Breast epithelium (tissue), 3 donors: ENCODE measurements around the gene OSER1.

Experiments
- POLR2A ChIP-seq: fragments of 450-650 bp; IDR thresholded peaks from one replicate; pipeline ENCODE4 v1.6.1; 2016; ENCODE audit warnings: antibody characterized with exemption, mild to moderate bottlenecking, moderate library complexity
- TF ChIP-seq, protein P1 (sequence below), 3 donors: fragments of 450-650 bp; IDR thresholded peaks; one replicate each; pipeline ENCODE4 v1.5.1; 2016 to 2017; ENCODE audit warnings: antibody characterized with exemption in 3 of 3, mild to moderate bottlenecking in 3 of 3, moderate library complexity in 3 of 3

DNA sequence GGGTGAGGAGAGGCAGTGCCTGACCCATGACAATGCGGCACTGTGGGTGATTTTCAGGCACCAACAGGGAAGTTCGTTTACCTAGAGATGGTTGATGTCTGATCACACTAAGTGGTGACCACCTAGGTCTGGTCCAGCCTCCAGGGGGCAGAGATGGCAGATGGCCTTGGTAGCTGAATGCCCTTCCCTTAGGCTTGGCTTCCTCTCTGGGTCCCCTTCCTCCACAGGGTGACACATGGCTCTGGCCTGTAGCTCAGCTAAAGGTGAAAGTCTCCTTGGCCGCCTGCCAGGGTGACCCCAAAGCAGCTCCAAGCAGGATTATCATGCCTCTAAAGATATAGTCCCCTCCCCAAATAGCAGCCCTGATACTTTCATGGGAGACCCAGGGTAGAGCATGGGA lies 43.0 kb upstream of the OSER1 start:
- TF ChIP-seq, protein P1, sequence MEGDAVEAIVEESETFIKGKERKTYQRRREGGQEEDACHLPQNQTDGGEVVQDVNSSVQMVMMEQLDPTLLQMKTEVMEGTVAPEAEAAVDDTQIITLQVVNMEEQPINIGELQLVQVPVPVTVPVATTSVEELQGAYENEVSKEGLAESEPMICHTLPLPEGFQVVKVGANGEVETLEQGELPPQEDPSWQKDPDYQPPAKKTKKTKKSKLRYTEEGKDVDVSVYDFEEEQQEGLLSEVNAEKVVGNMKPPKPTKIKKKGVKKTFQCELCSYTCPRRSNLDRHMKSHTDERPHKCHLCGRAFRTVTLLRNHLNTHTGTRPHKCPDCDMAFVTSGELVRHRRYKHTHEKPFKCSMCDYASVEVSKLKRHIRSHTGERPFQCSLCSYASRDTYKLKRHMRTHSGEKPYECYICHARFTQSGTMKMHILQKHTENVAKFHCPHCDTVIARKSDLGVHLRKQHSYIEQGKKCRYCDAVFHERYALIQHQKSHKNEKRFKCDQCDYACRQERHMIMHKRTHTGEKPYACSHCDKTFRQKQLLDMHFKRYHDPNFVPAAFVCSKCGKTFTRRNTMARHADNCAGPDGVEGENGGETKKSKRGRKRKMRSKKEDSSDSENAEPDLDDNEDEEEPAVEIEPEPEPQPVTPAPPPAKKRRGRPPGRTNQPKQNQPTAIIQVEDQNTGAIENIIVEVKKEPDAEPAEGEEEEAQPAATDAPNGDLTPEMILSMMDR (IDR thresholded peaks at IDR 0.05) = no peak
- TF ChIP-seq POLR2A = no peak
